SK-N-SH (cell line): ENCODE measurements around the gene PNKD. TPM values are rescaled to one million over a fixed set of nuclear protein-coding genes. Genes with fewer than 3 reads are reported as not detected.

ENCODE experiments used
- CTCF ChIA-PET: fragments of 300-600, 350-600 bp; formaldehyde crosslinking; extraction: SDS; loops from one replicate; lab custom pipeline; 2021; lab: Yijun Ruan, JAX
- POLR2A ChIA-PET: fragments of 350-600 bp; sonication (Branson Sonifier 250); formaldehyde crosslinking; extraction: SDS; loops from one replicate; lab custom pipeline; 2020; ENCODE audit warnings: antibody characterized with exemption, inconsistent platforms; lab: Yijun Ruan, JAX
- DNase-seq: peaks from one replicate; pipeline ENCODE4 v3.0.0; 2012
- H2AFZ ChIP-seq: fragments of 200-600 bp; sonication (generic); 2 replicates; pipeline ENCODE4 v1.8.1; 2016; ENCODE audit warnings: antibody characterized with exemption, mild to moderate bottlenecking, low read depth
- H3F3A ChIP-seq: fragments of 200-600 bp; sonication (generic); replicated peaks from 2 replicates; pipeline ENCODE3; 2016; ENCODE audit warnings: antibody characterized with exemption, mild to moderate bottlenecking; ENCODE audit not compliant: insufficient read depth
- H3K27ac ChIP-seq, 2 experiments: fragments of 200-500 bp in 1 of 2; fragments of 200-600 bp in 1 of 2; sonication (Bioruptor generic) in 1 of 2; sonication (generic), shearing (Covaris generic) in 1 of 2; 2 replicates each; pipeline versions ENCODE4 v1.5.1 to v1.6.1; 2014 to 2016; ENCODE audit warnings: low read depth in 2 of 2, inconsistent platforms in 1 of 2, low read length in 1 of 2, mild to moderate bottlenecking in 1 of 2, mixed read lengths in 1 of 2
- H3K27me3 ChIP-seq: fragments of 200-600 bp; sonication (generic), shearing (Covaris generic); 2 replicates; pipeline ENCODE4 v1.6.1; 2016; ENCODE audit warnings: mixed run types; ENCODE audit not compliant: insufficient read depth
- H3K36me3 ChIP-seq, 2 experiments: fragments of 200-500 bp in 1 of 2; fragments of 200-600 bp in 1 of 2; sonication (Bioruptor generic) in 1 of 2; sonication (generic) in 1 of 2; replicated peaks in 1 of 2; 2 replicates each; pipeline versions ENCODE3 to v1.5.1; 2014 to 2016; ENCODE audit warnings: low read length in 1 of 2, mild to moderate bottlenecking in 1 of 2; ENCODE audit not compliant: insufficient read depth in 2 of 2, control insufficient read depth in 1 of 2
- H3K4me1 ChIP-seq, 2 experiments: fragments of 200-500 bp in 1 of 2; fragments of 200-600 bp in 1 of 2; sonication (Bioruptor generic) in 1 of 2; sonication (generic), shearing (Covaris generic) in 1 of 2; 2 replicates each; pipeline versions ENCODE4 v1.5.1 to v1.6.1; 2014 to 2016; ENCODE audit warnings: low read depth in 1 of 2, low read length in 1 of 2, mixed run types in 1 of 2; ENCODE audit not compliant: insufficient read depth in 2 of 2, control insufficient read depth in 1 of 2
- H3K4me2 ChIP-seq: fragments of 200-600 bp; sonication (generic), shearing (Covaris generic); 2 replicates; pipeline ENCODE4 v1.6.1; 2017; ENCODE audit warnings: mixed run types
- H3K4me3 ChIP-seq, 2 experiments: fragments of 200-500 bp in 1 of 2; fragments of 200-600 bp in 1 of 2; sonication (Bioruptor generic) in 1 of 2; sonication (generic), shearing (Covaris generic) in 1 of 2; 2 replicates each; pipeline versions ENCODE4 v1.5.1 to v1.8.1; 2014 to 2016; ENCODE audit warnings: low read depth in 2 of 2, inconsistent platforms in 1 of 2, low read length in 1 of 2, mild to moderate bottlenecking in 1 of 2, mixed read lengths in 1 of 2, moderate library complexity in 1 of 2
- H3K79me2 ChIP-seq: fragments of 200-600 bp; sonication (generic); 2 replicates; pipeline ENCODE4 v1.8.1; 2017; ENCODE audit warnings: mild to moderate bottlenecking; ENCODE audit not compliant: insufficient read depth
- H3K9ac ChIP-seq: fragments of 200-600 bp; sonication (generic); 2 replicates; pipeline ENCODE4 v1.6.1; 2017; ENCODE audit warnings: mixed run types
- H3K9me2 ChIP-seq: fragments of 200-600 bp; sonication (generic); 2 replicates; pipeline ENCODE4 v1.6.1; 2017; ENCODE audit warnings: mixed run types
- H3K9me3 ChIP-seq: fragments of 200-600 bp; sonication (generic); 2 replicates; pipeline ENCODE4 v1.6.1; 2017; ENCODE audit warnings: mixed run types, mild to moderate bottlenecking, moderate library complexity
- H4K20me1 ChIP-seq: fragments of 200-600 bp; sonication (generic); 2 replicates; pipeline ENCODE4 v1.6.1; 2017; ENCODE audit warnings: mild to moderate bottlenecking, mixed run types; ENCODE audit not compliant: insufficient read depth
- FOXJ3 ChIP-seq: sonication (generic); formaldehyde crosslinking; IDR thresholded peaks from 2 replicates; pipeline ENCODE4 v1.5.1; 2020; ENCODE audit warnings: mild to moderate bottlenecking, missing genetic modification reagents
- FOXM1 ChIP-seq: IDR thresholded peaks from 2 replicates; pipeline ENCODE4 v1.4.0; 2012; ENCODE audit warnings: low read depth, mild to moderate bottlenecking
- GABPA ChIP-seq: IDR thresholded peaks from 2 replicates; pipeline ENCODE4 v1.4.0; 2012; ENCODE audit warnings: low read depth, mild to moderate bottlenecking
- GATA2 ChIP-seq: sonication (generic); formaldehyde crosslinking; IDR thresholded peaks from 2 replicates; pipeline ENCODE4 v1.5.0; 2020; ENCODE audit warnings: mild to moderate bottlenecking, missing genetic modification reagents
- MAX ChIP-seq: IDR thresholded peaks from 2 replicates; pipeline ENCODE4 v1.4.0; 2012; ENCODE audit warnings: low read depth
- MEF2A ChIP-seq: IDR thresholded peaks from 2 replicates; pipeline ENCODE4 v1.4.0; 2012; ENCODE audit warnings: low read depth, borderline replicate concordance
- NRF1 ChIP-seq: IDR thresholded peaks from 2 replicates; pipeline ENCODE4 v1.6.1; 2012; ENCODE audit warnings: low read depth, mild to moderate bottlenecking, low read length
- POLR2AphosphoS5 ChIP-seq: IDR thresholded peaks from 2 replicates; pipeline ENCODE4 v1.6.1; 2012; ENCODE audit warnings: low read depth, low read length
- RXRA ChIP-seq: IDR thresholded peaks from 2 replicates; pipeline ENCODE4 v1.4.0; 2012; ENCODE audit warnings: low read depth, mild to moderate bottlenecking, borderline replicate concordance
- SIN3A ChIP-seq: IDR thresholded peaks from 2 replicates; pipeline ENCODE4 v1.6.1; 2012; ENCODE audit warnings: low read depth, mild to moderate bottlenecking, low read length, moderate library complexity, borderline replicate concordance
- TEAD4 ChIP-seq: IDR thresholded peaks from 2 replicates; pipeline ENCODE4 v1.4.0; 2012; ENCODE audit warnings: mild to moderate bottlenecking, borderline replicate concordance; ENCODE audit not compliant: insufficient read depth
- USF1 ChIP-seq: IDR thresholded peaks from 2 replicates; pipeline ENCODE4 v1.4.0; 2012; ENCODE audit warnings: low read depth, borderline replicate concordance
- ZBTB33 ChIP-seq: IDR thresholded peaks from 2 replicates; pipeline ENCODE4 v1.4.0; 2012; ENCODE audit warnings: low read depth, borderline replicate concordance
- WGBS: methylation state at CpG from one replicate; pipeline ENCODE4 v1.1.6; 2017; ENCODE audit warnings: low lambda C conversion rate; 5-methylcytosine and 5-hydroxymethylcytosine counted together
- polyA plus RNA-seq, 3 experiments: library from polyadenylated mRNA; depleted of rRNA; stranded (reverse); fragments of >200 nt; gene quantifications; 2 replicates each; pipeline ENCODE4 v1.2.3, GENCODE V29; 2012
- TF ChIP-seq, protein P1 (sequence below): fragments of 150-350 bp; IDR thresholded peaks from 2 replicates; pipeline ENCODE4 v1.6.1; 2016; ENCODE audit warnings: mild to moderate bottlenecking, low read depth, low read length
- TF ChIP-seq, protein P2 (sequence below): fragments of 150-350 bp; IDR thresholded peaks from 2 replicates; pipeline ENCODE4 v1.6.1; 2017; ENCODE audit warnings: antibody characterized with exemption, low read length, low read depth, borderline replicate concordance
- TF ChIP-seq, protein P3 (sequence below): IDR thresholded peaks from 2 replicates; pipeline ENCODE4 v1.6.1; 2012; ENCODE audit warnings: mild to moderate bottlenecking, low read depth, low read length, moderate library complexity

The PNKD gene
- polyA plus RNA-seq, 1 of the 3 experiments (the other 2 are of a cell fraction), result 101 TPM

DNA sequence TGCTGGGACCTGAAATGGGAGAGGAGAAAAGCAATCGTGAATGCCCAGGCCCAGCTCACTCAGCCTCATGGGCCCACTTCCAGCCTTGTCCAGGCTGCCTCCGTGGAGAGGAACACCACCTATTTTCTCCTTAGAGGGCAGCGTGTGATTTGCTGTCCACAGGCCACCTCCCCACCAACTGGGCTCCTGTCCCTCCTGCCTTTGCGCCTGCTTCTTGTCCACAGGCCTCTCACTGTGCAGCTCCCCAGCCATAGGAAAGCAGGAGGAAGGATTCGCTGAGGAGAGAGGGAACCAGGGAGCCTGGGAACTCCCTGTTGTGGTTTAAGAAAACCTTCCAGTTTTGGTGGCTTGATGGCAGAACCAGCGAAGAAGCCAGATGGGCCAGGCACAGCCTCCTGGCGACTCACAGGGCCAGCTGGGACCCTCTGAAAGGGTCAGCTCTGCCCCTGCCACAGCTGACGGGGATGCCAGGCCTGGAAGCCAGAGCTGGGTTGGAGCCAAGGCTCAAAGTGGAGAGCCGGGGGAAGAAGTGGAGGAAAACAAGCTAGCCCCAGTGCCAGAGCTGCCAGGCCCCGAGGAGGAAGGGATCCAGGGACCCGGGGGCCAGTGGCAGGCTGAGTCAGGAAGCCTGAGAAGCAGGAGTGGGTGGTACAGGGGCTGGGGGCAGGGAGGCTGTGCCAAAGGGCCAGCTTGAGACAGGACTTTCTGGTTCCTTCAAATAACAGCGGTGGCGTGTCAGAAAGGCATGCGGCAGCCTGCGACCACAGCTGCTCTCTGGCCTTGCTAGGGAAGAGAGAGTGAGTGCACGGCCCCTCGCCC, 12.1 kb downstream of the PNKD start:
- H3F3A ChIP-seq, result peaks cover 10% of the 10 kb centered on the region
- 46% methylated on average over 10 of the region's 17 CpGs for WGBS
- TF ChIP-seq, protein P1, sequence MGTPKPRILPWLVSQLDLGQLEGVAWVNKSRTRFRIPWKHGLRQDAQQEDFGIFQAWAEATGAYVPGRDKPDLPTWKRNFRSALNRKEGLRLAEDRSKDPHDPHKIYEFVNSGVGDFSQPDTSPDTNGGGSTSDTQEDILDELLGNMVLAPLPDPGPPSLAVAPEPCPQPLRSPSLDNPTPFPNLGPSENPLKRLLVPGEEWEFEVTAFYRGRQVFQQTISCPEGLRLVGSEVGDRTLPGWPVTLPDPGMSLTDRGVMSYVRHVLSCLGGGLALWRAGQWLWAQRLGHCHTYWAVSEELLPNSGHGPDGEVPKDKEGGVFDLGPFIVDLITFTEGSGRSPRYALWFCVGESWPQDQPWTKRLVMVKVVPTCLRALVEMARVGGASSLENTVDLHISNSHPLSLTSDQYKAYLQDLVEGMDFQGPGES, result no peak
- TF ChIP-seq MEF2A, result no peak
- no peak for TF ChIP-seq POLR2AphosphoS5
- TF ChIP-seq ZBTB33, result no peak
- TF ChIP-seq FOXJ3 (CRISPR knock-in tag), result no peak
- no peak for TF ChIP-seq TEAD4
- no peak for TF ChIP-seq FOXM1
- no peak for TF ChIP-seq RXRA
- TF ChIP-seq, protein P2, sequence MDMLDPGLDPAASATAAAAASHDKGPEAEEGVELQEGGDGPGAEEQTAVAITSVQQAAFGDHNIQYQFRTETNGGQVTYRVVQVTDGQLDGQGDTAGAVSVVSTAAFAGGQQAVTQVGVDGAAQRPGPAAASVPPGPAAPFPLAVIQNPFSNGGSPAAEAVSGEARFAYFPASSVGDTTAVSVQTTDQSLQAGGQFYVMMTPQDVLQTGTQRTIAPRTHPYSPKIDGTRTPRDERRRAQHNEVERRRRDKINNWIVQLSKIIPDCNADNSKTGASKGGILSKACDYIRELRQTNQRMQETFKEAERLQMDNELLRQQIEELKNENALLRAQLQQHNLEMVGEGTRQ, result no peak
- TF ChIP-seq NRF1, result no peak
- TF ChIP-seq SIN3A, result no peak
- TF ChIP-seq GABPA, result no peak
- TF ChIP-seq, protein P3, sequence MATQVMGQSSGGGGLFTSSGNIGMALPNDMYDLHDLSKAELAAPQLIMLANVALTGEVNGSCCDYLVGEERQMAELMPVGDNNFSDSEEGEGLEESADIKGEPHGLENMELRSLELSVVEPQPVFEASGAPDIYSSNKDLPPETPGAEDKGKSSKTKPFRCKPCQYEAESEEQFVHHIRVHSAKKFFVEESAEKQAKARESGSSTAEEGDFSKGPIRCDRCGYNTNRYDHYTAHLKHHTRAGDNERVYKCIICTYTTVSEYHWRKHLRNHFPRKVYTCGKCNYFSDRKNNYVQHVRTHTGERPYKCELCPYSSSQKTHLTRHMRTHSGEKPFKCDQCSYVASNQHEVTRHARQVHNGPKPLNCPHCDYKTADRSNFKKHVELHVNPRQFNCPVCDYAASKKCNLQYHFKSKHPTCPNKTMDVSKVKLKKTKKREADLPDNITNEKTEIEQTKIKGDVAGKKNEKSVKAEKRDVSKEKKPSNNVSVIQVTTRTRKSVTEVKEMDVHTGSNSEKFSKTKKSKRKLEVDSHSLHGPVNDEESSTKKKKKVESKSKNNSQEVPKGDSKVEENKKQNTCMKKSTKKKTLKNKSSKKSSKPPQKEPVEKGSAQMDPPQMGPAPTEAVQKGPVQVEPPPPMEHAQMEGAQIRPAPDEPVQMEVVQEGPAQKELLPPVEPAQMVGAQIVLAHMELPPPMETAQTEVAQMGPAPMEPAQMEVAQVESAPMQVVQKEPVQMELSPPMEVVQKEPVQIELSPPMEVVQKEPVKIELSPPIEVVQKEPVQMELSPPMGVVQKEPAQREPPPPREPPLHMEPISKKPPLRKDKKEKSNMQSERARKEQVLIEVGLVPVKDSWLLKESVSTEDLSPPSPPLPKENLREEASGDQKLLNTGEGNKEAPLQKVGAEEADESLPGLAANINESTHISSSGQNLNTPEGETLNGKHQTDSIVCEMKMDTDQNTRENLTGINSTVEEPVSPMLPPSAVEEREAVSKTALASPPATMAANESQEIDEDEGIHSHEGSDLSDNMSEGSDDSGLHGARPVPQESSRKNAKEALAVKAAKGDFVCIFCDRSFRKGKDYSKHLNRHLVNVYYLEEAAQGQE, result no peak
- TF ChIP-seq GATA2 (CRISPR knock-in tag), result no peak
- TF ChIP-seq USF1, result no peak
- no peak for TF ChIP-seq MAX
- TF ChIP-seq, all 33 proteins: peak for 0
- Histone ChIP-seq H3K4me2 (no peak overlapping the region), H3K9me3 (no peaks in the 10 kb centered on the region), H2AFZ (no peak overlapping the region), H3K9me2 (no peaks in the 10 kb centered on the region), H3K79me2 (0 out of 2 replicates have a peak, but pooled peaks cover 3% of the 10 kb centered on the region), H3K27ac (peak overlapping the region; percentile 49 to 81; a peak in 3 of 4 replicates), H3K27me3 (no peaks in the 10 kb centered on the region), H3K4me1 (peaks cover 9 to 37% of the 10 kb centered on the region in 2 experiments; a peak in 3 of 4 replicates), H3K36me3 (peaks cover 0 to 4% of the 10 kb centered on the region in 2 experiments), H3K9ac (no peak overlapping the region), H3K4me3 (no peak overlapping the region), H4K20me1 (no peaks in the 10 kb centered on the region)
- peak; percentile 65 for DNase-seq
- ChIA-PET POLR2A (interaction anchor here (0.5 to 1.2 kb wide), 2 partner anchors 73 to 114 kb away, joined by 3 to 4 read pairs; no protein-coding TSS in a partner anchor), CTCF (interaction anchor here (0.9 to 5.3 kb wide), 7 partner anchors 9 to 114 kb away, joined by 3 to 47 read pairs (median 7); partner anchors contain the start of genes CATIP and PNKD)
